ENCODE results near the gene IDE.
A peak's percentile ranks its signal among the peaks of the same experiment; 100 is the strongest.
"Not testable (repeated sequence)": the region's sequence is repeated elsewhere in the genome, so short reads cannot be mapped to it uniquely, and the experiment has no call there.

IDE gene

GRCh38 chr10:92573091-92573797, 649 bp downstream of the IDE start:
- H3K27ac ChIP-seq: peak overlapping the region; percentile 96
- no peak; the same call in 1 of the 2 replicates for TF ChIP-seq CTCF (conservative IDR thresholded peaks at IDR 0.05)
- TF ChIP-seq ZFX (IDR thresholded peaks at IDR 0.05): peak; percentile 97; the same call in 1 of the 2 replicates

- H3K27ac ChIP-seq: peak overlapping the region; percentile 96
- TF ChIP-seq CTCF (conservative IDR thresholded peaks at IDR 0.05): no peak
- TF ChIP-seq ZFX (IDR thresholded peaks at IDR 0.05): no peak
Measured at GRCh38 chr10:92572362-92573090, 1.4 kb downstream of the IDE start.

- H3K27ac ChIP-seq: no peak overlapping the region
Measured at GRCh38 chr10:92571649-92572048, 2.2 kb downstream of the IDE start.

GRCh38 chr10:92569663-92570062, 4.2 kb downstream of the IDE start:
- not testable (repeated sequence) for H3K27ac ChIP-seq

More at GRCh38 chr10:92571649-92572048, 2.2 kb downstream of the IDE start:
- TF ChIP-seq CTCF (conservative IDR thresholded peaks at IDR 0.05) (no peak), ZFX (IDR thresholded peaks at IDR 0.05) (no peak)

GRCh38 chr10:92569071-92569470, 4.8 kb downstream of the IDE start:
- H3K27ac ChIP-seq: no peak overlapping the region
- TF ChIP-seq ZFX (IDR thresholded peaks at IDR 0.05): no peak
- TF ChIP-seq CTCF (conservative IDR thresholded peaks at IDR 0.05): no peak

GRCh38 chr10:92567952-92568600, 5.8 kb downstream of the IDE start:
- no peak overlapping the region for H3K27ac ChIP-seq
- TF ChIP-seq ZFX (IDR thresholded peaks at IDR 0.05) (no peak), CTCF (conservative IDR thresholded peaks at IDR 0.05) (no peak)

- H3K27ac ChIP-seq: no peak overlapping the region
Measured at GRCh38 chr10:92562424-92562823, 11.5 kb downstream of the IDE start.

More at GRCh38 chr10:92562424-92562823, 11.5 kb downstream of the IDE start:
- no peak for TF ChIP-seq CTCF (conservative IDR thresholded peaks at IDR 0.05)
